ENCODE data around the gene RSL24D1.

Gene RSL24D1

DNA sequence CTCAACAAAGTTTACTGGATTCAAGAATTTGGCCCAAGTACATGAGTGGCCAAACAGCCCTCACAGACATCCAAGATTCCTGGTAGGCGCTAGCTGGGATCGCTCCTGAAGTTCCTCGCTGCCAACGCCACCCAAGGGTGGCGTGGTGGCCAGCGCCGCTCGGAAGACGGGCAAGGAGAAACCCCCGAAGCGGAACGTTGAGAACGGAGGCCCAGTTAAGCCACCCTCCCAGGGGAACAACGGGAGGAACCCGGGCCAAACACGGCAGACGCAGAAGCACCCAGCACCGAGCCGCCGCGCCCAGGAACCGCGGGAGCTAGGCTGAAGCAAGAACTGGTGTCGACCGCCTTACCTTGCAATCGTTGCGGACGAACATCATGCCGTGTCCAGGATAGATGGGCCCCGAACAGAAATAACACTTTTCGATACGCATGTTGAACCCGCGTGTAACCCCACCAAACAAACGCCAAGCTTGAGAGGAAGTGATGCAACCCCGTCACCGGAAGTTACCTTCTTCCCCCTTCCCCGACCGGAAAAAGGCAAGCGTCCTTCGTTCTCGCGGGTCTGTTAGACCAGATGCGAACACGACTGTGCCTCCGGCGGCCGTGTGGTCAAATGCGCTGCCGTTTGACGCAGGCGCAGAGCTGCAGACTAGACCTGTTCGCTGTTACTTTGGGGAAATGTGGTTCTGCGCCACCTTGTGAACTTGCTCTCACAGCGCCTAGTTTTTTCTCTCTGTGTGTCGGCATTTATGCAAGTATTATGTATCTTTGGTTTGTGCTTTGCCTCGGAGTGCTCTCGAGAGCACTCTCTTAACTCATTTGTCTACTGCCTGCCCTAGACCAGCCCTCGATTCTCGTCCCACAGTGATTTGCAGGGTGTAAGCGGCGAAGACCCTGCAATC, at the start of gene RSL24D1:
RSL24D1 (minus strand) TSS at position 484 of the 904 bp plus-strand sequence; CDS start at position 433, 51 bp downstream.
- peak; percentile 95 for DNase-seq

DNA sequence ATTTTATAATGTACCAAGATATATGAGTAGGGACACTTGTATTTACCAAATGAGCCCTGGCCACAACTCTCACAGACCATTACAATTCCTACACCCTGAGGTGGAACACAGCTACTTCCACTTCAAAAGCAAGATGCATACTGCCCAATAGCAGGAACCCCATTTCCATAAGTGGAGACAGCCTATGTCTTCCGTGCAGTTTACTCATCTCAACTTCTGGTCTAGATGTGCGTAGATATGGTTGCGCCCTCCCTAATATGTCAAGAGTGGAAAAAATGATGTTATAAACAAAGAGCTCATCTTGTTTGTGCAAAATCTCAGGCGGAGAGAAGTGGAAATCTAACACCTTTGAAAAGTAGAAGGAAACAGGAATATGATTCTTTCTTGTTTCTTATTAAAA, 48.3 kb upstream of the RSL24D1 start:
- no peak for DNase-seq

DNA sequence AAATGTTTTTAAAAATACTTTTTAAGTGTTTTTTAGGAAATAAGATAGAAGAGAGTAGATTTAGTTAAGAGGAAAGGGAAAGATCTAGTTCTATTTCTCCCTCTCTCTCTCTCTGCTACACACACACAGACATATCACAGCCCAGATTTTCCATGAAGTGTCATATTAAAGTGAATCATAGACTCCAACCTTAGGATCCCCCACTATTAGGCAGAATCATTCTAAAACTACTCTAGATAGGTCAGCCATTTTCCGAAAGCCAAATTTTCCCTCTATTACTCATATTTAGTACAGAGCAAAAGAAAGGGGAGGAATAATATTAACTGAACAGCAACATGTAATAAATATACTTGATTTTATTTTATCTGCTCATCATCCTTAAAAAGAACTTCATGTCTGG, 45.1 kb upstream of the RSL24D1 start:
- DNase-seq = no peak

DNA sequence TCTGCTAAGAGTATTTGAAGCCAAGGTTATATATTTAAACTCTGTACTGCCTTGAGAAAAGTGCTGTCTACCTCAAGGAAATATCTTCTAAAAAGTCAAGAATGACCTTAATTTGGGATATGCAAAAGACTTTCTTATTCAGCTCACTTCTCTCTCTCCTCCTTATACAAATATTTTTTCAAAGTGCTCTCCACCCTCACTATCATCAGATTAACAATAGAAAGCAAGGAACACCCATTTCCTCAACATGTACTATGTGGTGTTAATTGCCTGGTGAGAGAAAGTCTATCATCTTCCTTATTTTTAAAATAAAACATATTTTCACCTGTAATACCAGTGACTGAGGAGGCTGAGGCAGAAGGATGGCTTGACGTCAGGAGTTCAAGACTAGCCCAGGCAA, 44.4 kb upstream of the RSL24D1 start:
- no peak for DNase-seq

DNA sequence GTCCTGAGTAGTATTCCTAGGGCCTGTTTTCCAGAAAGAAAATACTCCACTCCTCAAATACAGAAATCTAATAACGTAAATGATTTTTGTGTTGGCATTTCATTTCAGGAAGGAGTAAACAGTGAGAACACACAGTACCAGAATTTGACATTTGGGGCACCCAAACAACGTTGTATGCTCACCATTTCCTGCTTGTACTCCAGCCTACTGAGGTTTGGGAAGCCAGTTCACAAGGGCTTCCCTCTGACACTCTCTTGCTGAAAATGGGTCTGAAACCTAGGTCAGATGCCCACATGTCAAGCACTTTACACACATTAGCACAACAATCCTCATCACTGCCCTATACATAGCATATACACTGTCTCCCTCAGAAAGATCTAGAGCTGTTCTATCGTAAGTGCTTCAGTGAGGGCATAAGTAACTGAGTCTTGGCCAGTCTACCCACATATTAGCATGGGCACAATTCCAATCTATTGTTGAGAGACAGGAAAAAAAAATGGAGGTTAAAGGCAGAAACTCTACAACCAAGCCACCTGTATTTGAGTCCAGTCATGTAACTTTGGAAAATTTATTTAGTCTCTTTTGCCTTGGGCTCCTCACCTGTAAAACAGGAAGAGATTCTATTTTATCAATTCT, 43.5 kb upstream of the RSL24D1 start:
- no peak for DNase-seq

DNA sequence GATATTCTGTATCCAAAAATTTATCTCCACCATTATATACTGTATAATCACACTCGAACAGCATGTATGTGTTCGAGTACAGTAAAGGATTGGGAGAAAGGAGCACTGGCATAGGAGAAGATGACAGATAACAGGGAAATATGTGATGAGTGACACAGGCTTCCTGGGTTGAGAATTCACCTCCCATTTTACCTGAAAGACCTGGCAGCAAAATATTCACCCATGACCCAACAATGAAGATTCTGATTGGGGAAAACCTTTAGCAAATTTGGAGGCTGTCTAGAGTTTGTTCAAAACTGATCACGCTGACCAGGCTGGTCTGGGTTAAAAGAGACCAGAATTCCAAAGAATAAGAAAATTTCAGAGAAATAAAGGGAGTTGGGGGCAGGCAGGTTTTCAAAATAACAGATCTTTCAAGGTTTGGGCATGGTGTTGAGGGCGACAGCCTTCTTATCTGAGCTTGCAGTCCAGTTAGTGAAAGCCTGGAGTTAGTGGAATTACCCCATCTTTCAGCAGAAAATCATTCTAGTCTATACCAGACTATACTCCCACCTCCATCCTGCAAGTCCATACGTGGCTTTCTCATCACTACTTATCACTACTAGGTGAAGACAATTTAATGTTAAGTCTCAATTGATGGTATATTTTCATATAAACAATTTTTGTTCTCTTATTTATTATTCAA, 42.8 kb upstream of the RSL24D1 start:
- no peak for DNase-seq

DNA sequence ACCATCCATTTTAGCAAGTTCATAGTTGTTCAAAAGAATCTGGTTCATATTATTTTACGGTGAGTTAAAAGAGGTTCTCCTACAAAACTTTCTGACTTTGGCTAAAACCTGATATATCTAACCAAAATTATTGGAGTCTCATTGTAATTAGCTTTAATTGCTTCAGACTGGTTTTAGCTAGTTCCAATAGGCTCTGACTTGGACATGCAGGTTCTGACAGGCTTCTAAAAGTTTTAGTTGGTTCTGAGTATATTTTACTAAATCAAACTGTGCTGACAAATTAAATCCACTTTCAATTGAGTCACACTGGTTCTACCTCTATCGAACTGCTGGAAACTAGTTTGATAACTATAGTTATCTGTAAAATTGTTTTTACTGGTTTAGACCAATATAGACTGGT, 42.1 kb upstream of the RSL24D1 start:
- no peak for DNase-seq

DNA sequence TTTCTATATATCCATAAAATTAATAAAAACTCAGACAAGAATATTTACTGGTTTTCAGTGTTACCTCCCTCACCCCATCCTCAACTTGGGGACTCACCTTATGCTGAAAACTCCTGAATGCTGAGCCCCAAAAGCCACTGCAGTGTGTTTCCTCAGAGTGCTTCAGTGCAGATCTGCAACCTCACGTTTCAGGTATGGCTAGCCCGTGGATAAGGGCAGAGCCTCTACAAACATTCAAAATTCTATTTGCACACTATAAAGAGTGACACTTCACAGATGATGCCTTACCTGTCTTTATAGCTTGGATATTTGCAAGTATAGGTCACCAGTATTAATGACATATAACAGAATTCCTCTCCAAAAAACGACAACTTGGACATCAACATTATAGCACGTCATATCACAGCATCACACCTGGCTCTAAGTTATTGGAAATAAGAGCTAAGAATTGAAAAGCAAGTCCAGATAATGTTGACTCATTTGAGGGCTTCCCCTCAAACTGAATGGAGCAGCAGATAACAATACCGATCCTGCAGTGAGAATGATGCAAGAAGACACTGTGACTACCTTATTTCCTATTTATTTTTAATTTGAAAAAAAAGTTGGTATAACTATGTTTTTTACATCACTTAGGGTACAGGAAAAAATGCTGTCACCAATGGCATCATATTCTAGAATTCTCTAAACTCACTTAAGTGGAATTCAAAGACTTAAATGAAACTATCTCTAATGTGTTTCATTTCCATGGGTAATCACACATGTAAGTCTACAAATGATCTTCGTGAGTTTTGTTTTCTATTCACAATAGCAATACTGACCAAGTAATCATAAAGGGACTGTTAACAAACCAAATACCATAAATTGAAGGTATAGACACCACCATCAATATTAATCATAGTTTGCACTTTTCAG, 40.7 kb upstream of the RSL24D1 start:
- no peak for DNase-seq

DNA sequence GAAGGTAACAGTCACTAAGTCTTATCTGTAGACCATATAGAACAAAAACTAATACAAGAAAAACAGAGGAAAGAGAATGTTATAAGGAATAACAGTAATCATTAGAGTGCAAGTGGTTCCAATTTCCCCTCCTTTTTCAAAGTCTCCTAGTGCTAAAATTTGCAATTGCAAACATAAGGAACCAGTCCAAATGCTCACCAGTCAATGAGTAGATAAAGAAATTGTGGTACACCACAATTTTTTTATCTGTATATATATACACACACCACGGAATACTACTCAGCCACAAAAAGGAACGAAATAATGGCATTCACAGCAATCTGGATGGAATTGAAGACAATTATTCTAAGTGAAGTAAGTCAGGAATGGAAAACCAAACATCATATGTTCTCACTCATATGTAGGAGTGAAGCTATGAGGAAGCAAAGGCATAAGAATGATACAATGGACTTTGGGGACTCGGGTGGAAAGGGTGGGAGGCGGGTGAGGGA, 38.9 kb upstream of the RSL24D1 start:
- no peak for DNase-seq

DNA sequence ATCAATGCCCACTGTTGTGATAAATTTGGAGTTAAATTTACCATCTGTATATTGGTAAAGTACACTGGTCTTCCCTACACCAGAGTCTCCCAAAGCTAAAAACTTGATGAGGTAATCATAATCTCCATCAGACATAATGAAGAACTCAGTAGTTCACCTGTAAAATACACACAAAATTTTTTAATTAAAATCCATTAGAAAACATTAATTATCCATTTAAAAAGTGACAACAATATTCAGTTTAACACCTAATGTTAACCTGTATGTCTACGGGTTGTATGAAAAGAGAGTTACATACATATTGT, 38.0 kb upstream of the RSL24D1 start:
- no peak for DNase-seq

DNA sequence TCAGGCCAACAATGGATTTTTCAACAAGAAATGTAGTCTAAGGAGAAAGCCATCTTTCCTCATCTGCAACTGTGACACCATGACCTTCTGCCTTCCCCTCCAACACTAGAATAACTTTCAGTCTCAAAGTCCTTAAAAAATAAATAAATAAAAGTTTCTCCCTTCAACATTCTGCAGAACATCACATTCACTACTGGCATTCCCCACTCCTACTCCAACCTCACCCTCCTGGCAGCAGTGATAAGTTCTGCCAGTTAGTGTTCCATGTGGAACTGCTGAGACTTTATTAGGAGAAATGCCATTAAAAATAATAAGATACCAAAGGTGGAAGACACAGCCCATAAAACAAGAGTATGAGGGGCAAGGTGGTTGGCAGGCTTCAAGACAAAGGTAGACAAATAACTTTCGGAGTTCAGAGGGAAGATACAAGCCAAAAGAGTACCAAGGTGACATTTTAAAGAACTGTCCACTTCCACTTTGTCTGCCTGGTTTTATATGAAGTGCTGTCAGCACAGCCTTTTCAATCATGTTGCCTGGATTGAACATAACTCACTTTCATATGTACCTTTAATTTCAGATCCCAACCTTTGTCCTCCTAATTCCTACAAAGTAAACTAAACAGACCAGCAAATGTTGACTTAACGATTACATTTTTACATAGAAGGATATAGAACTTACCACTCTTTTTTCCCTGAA, 37.5 kb upstream of the RSL24D1 start:
- no peak for DNase-seq

DNA sequence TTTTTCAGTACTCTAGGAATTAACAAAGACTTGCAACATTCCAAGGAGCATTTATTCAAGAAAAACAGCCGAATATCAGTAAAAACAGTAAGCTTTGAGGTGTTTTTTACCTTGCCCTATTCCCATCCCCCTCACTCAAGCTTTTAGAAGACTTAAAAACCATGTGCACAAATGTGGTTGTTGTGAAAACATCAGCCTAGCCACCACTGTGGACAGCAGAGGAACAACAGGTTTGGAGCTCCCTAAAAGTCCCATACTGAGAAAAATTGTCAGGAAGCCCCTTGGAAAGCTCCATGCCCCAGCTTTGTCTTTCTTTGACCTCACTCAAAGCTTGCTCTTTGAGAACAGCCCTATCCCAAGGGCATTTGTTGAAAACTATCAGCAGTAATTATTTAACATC, 34.7 kb upstream of the RSL24D1 start:
- DNase-seq = no peak

DNA sequence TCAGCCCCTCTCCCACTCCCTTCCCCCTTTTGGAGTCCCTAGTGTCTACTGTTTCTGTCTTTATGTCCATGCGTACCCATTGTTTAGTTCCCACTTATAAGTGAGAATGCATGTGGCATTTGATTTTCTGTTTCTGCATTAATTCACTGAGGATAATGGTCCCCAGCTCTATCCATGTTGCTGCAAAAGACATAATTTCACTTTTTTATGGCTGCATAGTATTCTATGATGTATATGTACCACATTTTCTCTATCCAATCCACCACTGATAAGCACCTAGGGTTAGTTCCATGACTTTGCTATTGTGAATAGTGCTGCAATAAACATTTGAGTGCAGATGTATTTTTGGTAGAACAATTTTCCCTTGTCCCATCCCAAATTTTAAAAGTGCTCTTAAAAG, 34.2 kb upstream of the RSL24D1 start:
- no peak for DNase-seq

DNA sequence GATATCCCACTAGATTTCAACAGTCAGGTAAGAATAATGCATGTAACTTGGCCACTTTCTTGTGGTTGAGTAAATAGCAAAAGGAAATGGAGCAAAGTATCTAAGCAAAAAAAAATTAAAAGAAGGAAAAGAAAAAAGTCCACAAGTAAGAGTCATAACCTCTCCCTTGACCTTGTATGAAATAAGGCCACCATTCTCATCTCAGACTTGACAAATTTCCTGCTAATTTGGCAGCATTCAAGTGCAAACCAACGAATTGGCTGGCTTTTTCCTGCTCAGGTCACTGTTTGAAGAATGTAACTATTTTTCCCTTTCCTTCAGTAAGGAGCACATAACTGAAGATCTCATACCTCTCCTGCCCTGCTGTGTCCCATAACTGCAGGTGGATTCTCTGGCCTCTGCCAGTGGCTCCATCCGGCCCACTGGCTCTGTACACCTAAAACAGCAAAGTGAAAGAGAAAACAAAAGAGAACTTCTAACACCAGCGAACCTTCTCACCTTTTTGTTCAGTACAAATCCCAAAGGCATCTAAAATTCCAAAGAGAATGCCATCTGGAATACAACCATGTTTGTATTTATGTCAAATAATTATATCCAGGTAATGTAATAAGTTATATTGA, 33.4 kb upstream of the RSL24D1 start:
- no peak for DNase-seq

DNA sequence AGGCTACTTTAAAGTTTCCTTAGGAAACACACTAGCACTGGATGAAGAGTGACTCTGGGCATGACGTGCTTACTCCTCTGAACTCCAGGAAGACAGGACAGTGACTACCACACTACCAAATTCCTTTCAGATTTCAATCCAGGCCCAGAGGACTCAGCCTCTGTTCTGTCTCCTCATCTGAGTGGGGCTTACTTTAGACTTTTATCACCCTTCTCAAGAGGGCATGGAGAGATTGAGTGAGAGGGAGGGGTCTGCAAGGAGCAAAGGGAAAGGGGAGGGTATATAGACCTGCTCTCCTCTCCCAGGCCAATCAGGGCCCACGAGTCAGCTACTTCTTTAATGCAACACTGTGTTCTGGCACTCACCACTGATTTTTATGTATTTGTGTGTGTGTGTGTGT, 29.4 kb upstream of the RSL24D1 start:
- DNase-seq = no peak

DNA sequence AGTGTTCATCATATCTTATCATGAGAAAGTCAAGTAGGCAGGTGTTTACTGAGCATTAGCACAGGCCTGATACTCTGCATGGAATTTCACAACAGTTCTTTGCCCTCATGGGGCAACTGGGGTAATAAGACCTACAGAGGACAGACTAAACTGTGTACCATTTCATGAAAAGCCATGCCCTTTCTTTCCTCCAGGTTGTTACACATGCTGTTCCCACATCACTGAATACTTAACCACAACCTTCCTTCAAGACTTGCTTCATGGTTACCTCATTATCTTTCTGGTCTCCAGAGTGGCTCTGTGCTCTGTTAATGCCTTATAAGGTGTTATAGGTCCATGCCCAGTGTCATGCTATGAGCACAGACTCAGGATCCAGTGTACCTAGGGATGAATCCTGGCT, 28.2 kb upstream of the RSL24D1 start:
- DNase-seq = no peak

DNA sequence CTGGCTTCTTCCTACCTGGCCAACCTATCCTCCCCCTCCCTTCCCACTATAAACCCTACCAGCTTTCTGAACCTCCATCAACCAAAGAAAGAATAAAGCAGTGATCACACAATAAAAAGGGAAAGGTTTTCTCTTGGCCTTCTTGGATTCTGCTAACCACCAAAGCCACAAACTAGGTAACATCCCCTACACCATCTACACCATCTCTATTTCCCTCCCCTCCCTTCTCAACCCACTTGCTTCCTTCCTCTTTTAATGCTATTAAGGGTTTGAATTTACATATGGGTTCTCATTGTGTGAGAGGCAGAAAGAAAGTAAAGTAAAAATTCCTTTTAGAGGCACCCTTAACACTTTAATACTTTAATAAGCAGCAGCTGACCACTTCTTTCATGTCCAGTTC, 25.8 kb upstream of the RSL24D1 start:
- DNase-seq = no peak

DNA sequence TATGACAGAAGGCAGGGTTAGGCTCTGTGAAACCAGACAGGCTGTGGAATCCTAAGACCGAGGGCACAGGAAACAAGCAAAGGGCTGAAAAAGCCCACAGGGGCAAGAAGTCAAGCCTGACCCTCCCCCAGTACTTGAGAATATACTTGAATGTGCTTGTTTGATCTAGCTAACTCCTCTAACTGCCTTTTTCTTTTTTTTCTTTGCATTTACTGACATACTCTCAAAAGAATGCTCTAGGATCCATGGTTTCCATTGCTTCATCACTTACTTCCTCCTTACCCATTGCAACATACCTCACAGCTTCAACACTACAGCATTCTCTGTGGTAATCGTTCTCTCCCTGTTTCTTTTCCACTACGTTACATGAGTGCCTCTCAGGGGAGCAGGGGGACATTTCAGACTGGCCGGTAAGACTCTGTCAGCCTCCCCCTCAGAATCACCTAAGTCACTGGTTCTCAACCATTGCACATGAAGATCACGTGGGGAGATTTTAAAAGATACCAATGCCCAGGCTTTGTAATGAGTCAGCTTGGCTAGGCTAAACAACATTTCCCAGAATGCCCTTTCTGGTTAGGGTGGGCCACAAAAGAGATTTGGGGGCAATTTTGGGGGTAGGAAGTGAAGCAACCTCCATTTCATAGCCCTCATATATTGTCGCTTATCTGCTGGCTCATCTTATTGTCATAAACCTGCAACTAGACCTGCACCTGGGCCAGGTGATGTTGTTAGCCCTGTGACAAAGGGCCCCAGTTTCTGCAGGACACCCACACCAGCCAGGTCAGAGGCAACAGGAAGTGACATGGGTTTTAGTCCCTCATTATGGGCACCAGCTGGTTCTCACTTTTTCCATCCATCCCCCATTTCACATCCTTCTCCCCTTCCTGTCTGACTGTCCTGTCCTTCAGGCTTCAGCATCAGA, 24.6 kb upstream of the RSL24D1 start:
- no peak for DNase-seq

DNA sequence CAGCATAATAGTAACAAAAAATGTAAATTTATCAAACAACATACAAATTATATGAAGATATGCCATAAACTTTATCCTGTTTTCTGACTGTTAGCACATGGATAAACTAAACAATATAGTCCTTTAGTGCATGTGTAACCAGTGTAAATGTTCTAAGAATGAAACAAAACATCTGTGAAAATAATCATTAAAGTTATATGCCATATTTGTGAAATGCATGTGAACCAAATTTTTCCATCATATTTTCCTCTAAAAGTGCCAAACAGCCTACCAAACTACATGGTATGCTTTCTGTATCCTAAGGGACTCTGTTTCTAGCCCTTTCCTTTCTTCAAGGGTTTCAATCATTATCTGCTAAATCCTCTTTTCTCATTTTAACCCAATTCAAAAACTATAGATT, 23.9 kb upstream of the RSL24D1 start:
- no peak for DNase-seq

DNA sequence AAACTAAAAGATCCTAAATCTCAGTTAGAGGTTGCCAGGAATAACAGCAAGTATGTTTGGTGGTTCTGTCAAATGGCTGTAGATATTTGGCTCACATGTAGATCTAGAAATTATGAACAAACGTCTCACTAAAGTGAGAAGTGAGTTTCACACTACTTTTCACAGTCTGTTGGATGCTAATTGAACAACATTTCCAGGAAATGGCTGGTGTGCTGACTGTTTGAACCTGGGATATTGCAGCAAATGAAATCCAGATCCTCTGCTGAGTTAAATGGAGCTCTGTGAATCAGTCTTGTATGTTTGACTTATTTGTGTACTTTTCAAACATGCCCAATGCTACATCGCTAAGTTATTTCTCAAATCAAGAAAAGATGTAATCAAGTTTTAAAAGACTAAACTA, 21.3 kb upstream of the RSL24D1 start:
- no peak for DNase-seq

DNA sequence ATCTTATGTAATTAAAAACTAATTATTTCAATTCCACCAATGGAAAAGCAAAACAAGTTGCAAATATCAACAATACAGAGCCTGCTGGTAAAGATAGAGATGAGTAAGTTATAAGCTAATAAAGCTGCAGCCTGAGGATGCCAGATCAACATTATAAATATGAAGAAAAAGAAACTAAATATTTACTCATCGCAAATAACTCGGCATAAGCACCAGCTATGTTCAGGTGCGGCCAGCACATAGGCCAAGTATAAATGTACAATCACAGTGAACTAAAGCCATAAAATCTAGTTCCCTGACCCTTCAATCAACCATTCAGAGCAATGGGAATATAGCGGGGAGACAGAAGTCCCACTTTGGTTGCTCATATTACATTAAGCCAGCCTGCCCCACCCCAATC, 7.7 kb upstream of the RSL24D1 start:
- DNase-seq = no peak

Data from NCI-H774 (cell line).